ENCODE data around the gene TRIM62.
"Not testable (repeated sequence)": the region's sequence is repeated elsewhere in the genome, so short reads cannot be mapped to it uniquely, and the experiment has no call there.

The TRIM62 gene

GRCh38 chr1:33137800-33138199 is 44.0 kb downstream of the TRIM62 start (continued):
- no peak for TF ChIP-seq TSHZ2 (CRISPR knock-in tag; IDR thresholded peaks at IDR 0.05)

GRCh38 chr1:33136041-33136440 is 45.8 kb downstream of the TRIM62 start:
- not testable (repeated sequence) for ATAC-seq

GRCh38 chr1:33133478-33134105 is 48.3 kb downstream of the TRIM62 start:
- no peak for TF ChIP-seq OSR1 (CRISPR knock-in tag; IDR thresholded peaks at IDR 0.05)
- no peak for TF ChIP-seq RARB (CRISPR knock-in tag; IDR thresholded peaks at IDR 0.05)
- TF ChIP-seq CREB5 (CRISPR knock-in tag; IDR thresholded peaks at IDR 0.05; ENCODE audit: low read depth) = no peak
- TF ChIP-seq CSDC2 (CRISPR knock-in tag; IDR thresholded peaks at IDR 0.05) = no peak
- TF ChIP-seq ZFP3 (CRISPR knock-in tag; IDR thresholded peaks at IDR 0.05) = no peak
- no peak for TF ChIP-seq BACH2 (CRISPR knock-in tag; IDR thresholded peaks at IDR 0.05; ENCODE audit: borderline replicate concordance)
- TF ChIP-seq ZC3H10 (CRISPR knock-in tag; IDR thresholded peaks at IDR 0.05) = no peak
- TF ChIP-seq POU6F1 (CRISPR knock-in tag; IDR thresholded peaks at IDR 0.05; ENCODE audit: borderline replicate concordance, low read depth) = no peak
- no peak for TF ChIP-seq CSRNP3 (CRISPR knock-in tag; IDR thresholded peaks at IDR 0.05)
- no peak for TF ChIP-seq TOX (CRISPR knock-in tag; IDR thresholded peaks at IDR 0.05; ENCODE audit: borderline replicate concordance)
- no peak for TF ChIP-seq GLIS3 (CRISPR knock-in tag; IDR thresholded peaks at IDR 0.05)
- no peak for TF ChIP-seq ESRRG (CRISPR knock-in tag; IDR thresholded peaks at IDR 0.05)
- TF ChIP-seq ZNF70 (CRISPR knock-in tag; IDR thresholded peaks at IDR 0.05) = no peak
- TF ChIP-seq ZNF565 (CRISPR knock-in tag; conservative IDR thresholded peaks at IDR 0.05; ENCODE audit: low read depth) = no peak
- TF ChIP-seq ARNTL (CRISPR knock-in tag; IDR thresholded peaks at IDR 0.05; ENCODE audit: borderline replicate concordance, low read depth) = no peak
- ATAC-seq = no peak; the same call in 2 of the 3 replicates

- TF ChIP-seq ISL1 (CRISPR knock-in tag; IDR thresholded peaks at IDR 0.05) (no peak), PATZ1 (CRISPR knock-in tag; IDR thresholded peaks at IDR 0.05; ENCODE audit: borderline replicate concordance) (no peak), GLIS3 (CRISPR knock-in tag; IDR thresholded peaks at IDR 0.05) (no peak), POU6F1 (CRISPR knock-in tag; IDR thresholded peaks at IDR 0.05; ENCODE audit: borderline replicate concordance, low read depth) (no peak)
- ATAC-seq = no peak
Observed at GRCh38 chr1:33132549-33132948, 49.3 kb downstream of the TRIM62 start.
